NB4 (cell line): ENCODE data around the gene CFAP45.

Source experiments
- CTCF ChIP-seq: IDR thresholded peaks from one replicate; pipeline ENCODE4 v1.5.1; 2012; ENCODE audit warnings: low read depth, low read length
- POLR2A ChIP-seq: IDR thresholded peaks from 2 replicates; pipeline ENCODE4 v1.6.1; 2011; ENCODE audit warnings: mild to moderate bottlenecking; ENCODE audit not compliant: insufficient read length; ENCODE audit errors: extremely low read depth

DNA sequence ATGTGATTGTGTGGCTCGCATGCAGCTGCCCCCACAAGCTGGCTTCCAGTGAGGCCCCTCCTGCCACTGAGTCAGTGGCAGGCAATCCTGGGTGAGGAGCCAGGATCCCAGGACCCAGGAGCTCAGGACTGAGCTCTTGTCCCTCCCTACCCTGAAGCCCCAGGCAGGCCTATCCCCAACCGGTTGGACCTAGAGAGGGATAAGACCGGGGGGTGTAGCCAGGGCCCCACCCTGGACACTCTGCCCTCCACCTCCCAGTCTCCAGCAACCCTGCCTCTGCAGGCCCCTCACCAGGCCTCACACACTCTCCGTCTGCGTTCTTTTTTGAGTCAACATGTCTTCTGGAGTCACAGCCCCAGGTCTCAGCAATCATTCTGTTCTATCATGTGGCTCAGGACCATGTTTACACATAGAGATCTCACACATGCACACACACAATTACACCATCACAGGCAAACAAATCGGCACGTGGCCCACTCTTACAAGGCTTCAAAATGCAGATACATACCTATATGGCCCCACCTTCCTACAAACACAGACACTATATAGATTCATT is 40.1 kb downstream of the CFAP45 start:
- no peak for TF ChIP-seq POLR2A
- TF ChIP-seq CTCF: no peak
